Panc1 (cell line): ENCODE data around the gene TTLL4. TPM values are rescaled to one million over a fixed set of nuclear protein-coding genes. Genes with fewer than 3 reads are reported as not detected.

ENCODE experiments used
- ATAC-seq: fragments of 200-7000 bp; cut with Tn5 transposase; 2 replicates; pipeline ENCODE4 v1.9.1; 2020; ENCODE audit warnings: mild to moderate bottlenecking, moderate library complexity
- BruUV-seq: library from RNA; stranded (reverse); fragments of 400-500 nt; replicated peaks from 2 replicates; lab custom pipeline; 2021; lab: Mats Ljungman, UMichigan
- CTCF ChIA-PET: fragments of 300-600 bp; sonication (Branson Sonifier 250); formaldehyde crosslinking; loops from one replicate; lab custom pipeline; 2022; ENCODE audit warnings: antibody characterized with exemption; lab: Charles Lee
- POLR2A ChIA-PET: fragments of 300-600 bp; sonication (Branson Sonifier 250); formaldehyde crosslinking; loops from one replicate; lab custom pipeline; 2022; ENCODE audit warnings: antibody characterized with exemption; lab: Charles Lee
- DNase-seq: peaks from one replicate; pipeline ENCODE4 v3.0.0-alpha.2; 2010; ENCODE audit warnings: low read depth, low spot score
- H3K27ac ChIP-seq: 2 replicates; pipeline ENCODE4 v1.5.1; 2011; ENCODE audit warnings: mild to moderate bottlenecking, low read length, inconsistent platforms
- H3K27me3 ChIP-seq: fragments of 200-500 bp; sonication (Bioruptor generic); 2 replicates; pipeline ENCODE4 v1.6.0; 2014; ENCODE audit warnings: low read length, inconsistent platforms; ENCODE audit not compliant: control insufficient read depth, insufficient read depth
- H3K36me3 ChIP-seq: fragments of 200-500 bp; sonication (Bioruptor generic); 2 replicates; pipeline ENCODE4 v1.5.1; 2014; ENCODE audit warnings: inconsistent platforms, mild to moderate bottlenecking, low read length, moderate library complexity; ENCODE audit not compliant: control insufficient read depth, insufficient read depth
- H3K4me1 ChIP-seq: 2 replicates; pipeline ENCODE4 v1.5.1; 2011; ENCODE audit warnings: inconsistent platforms, mild to moderate bottlenecking, low read length, moderate library complexity; ENCODE audit not compliant: control insufficient read depth, insufficient read depth
- H3K4me3 ChIP-seq, 2 experiments: 2 replicates each; pipeline ENCODE4 v1.5.1; 2011 to 2012; ENCODE audit warnings: low read depth in 2 of 2, low read length in 2 of 2, mild to moderate bottlenecking in 2 of 2, inconsistent platforms in 1 of 2, moderate library complexity in 1 of 2
- H3K9me3 ChIP-seq: fragments of 200-500 bp; sonication (Bioruptor generic); 2 replicates; pipeline ENCODE4 v1.5.1; 2014; ENCODE audit warnings: low read depth, mild to moderate bottlenecking, inconsistent platforms, low read length, moderate library complexity; ENCODE audit not compliant: control insufficient read depth, insufficient read depth
- POLR2AphosphoS5 ChIP-seq: IDR thresholded peaks from 2 replicates; pipeline ENCODE4 v1.6.1; 2012; ENCODE audit warnings: mild to moderate bottlenecking, low read depth, low read length, moderate library complexity
- SIN3A ChIP-seq: IDR thresholded peaks from 2 replicates; pipeline ENCODE4 v1.6.1; 2012; ENCODE audit warnings: low read depth, mild to moderate bottlenecking, low read length, moderate library complexity, borderline replicate concordance; ENCODE audit not compliant: insufficient read depth
- TCF7L2 ChIP-seq: IDR thresholded peaks from 2 replicates; pipeline ENCODE4 v1.6.1; 2011; ENCODE audit warnings: mild to moderate bottlenecking, low read depth, low read length, inconsistent platforms
- in situ Hi-C: cut with HindIII; loops from 2 replicates; pipeline ENCODE4 v1.10.0; 2016; ENCODE audit warnings: low sequenced_read_pairs, low pct_unique_long_range_greater_than_20kb
- intact Hi-C: fragments of 100-400 bp; cut with micrococcal nuclease; formaldehyde crosslinking; loops from one replicate; pipeline ENCODE4 v1.10.0; 2022; ENCODE audit not compliant: unreplicated experiment
- total RNA-seq: library from RNA; stranded (reverse); gene quantifications from one replicate; pipeline ENCODE4 v1.2.1, GENCODE V29; 2021; ENCODE audit not compliant: unreplicated experiment
- TF ChIP-seq, protein P1 (sequence below), 2 experiments: IDR thresholded peaks; 2 replicates each; pipeline ENCODE4 v1.6.1; 2011 to 2012; ENCODE audit warnings: low read depth in 2 of 2, control low read depth in 1 of 2, low read length in 1 of 2, mild to moderate bottlenecking in 1 of 2, moderate library complexity in 1 of 2; ENCODE audit not compliant: insufficient read depth in 1 of 2
- TF ChIP-seq, protein P2 (sequence below): fragments of 450-650 bp; IDR thresholded peaks from 2 replicates; pipeline ENCODE4 v1.5.1; 2017; ENCODE audit warnings: mild to moderate bottlenecking

Gene TTLL4
- total RNA-seq, 1 experiment from 2014 or later: 45.6 TPM

DNA sequence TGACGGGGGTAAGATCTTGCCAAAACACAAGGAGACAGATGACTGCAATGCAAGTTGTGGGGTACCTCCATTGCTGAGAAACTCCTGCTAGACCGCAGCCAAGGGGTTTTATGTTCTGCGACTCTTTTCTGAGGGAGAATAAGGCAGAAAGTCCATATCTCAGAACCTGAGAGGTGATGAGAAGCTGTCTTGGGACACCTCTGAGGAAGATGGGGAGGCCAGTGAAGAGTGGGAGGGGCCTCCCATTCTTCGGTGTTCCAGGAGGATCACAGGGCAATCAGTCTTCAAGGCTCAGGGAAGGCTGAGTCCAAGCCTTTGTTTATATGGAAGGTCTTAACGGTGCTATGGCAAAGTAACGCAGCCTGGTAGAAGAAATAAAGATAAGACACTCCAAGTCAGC lies 89.4 kb downstream of the TTLL4 start:
- Histone ChIP-seq H3K9me3 (no peaks in the 10 kb centered on the region), H3K27ac (no peak overlapping the region), H3K4me1 (no peaks in the 10 kb centered on the region), H3K27me3 (no peaks in the 10 kb centered on the region), H3K4me3 (no peak overlapping the region), H3K36me3 (no peaks in the 10 kb centered on the region)
- no TSS peak for BruUV-seq
- in situ Hi-C loops (no loop called here), intact Hi-C loops (no loop called here)
- ChIA-PET CTCF (no interaction called here), POLR2A (no interaction called here)
- no peak for DNase-seq
- ATAC-seq: no peak
- TF ChIP-seq SIN3A (no peak), POLR2AphosphoS5 (no peak), TCF7L2 (no peak)
- TF ChIP-seq, protein P1, sequence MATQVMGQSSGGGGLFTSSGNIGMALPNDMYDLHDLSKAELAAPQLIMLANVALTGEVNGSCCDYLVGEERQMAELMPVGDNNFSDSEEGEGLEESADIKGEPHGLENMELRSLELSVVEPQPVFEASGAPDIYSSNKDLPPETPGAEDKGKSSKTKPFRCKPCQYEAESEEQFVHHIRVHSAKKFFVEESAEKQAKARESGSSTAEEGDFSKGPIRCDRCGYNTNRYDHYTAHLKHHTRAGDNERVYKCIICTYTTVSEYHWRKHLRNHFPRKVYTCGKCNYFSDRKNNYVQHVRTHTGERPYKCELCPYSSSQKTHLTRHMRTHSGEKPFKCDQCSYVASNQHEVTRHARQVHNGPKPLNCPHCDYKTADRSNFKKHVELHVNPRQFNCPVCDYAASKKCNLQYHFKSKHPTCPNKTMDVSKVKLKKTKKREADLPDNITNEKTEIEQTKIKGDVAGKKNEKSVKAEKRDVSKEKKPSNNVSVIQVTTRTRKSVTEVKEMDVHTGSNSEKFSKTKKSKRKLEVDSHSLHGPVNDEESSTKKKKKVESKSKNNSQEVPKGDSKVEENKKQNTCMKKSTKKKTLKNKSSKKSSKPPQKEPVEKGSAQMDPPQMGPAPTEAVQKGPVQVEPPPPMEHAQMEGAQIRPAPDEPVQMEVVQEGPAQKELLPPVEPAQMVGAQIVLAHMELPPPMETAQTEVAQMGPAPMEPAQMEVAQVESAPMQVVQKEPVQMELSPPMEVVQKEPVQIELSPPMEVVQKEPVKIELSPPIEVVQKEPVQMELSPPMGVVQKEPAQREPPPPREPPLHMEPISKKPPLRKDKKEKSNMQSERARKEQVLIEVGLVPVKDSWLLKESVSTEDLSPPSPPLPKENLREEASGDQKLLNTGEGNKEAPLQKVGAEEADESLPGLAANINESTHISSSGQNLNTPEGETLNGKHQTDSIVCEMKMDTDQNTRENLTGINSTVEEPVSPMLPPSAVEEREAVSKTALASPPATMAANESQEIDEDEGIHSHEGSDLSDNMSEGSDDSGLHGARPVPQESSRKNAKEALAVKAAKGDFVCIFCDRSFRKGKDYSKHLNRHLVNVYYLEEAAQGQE (IDR thresholded peaks at IDR 0.05; ENCODE audit: insufficient read depth in 1 of 2, low read depth in 2 of 2, low read length in 1 of 2): no peak
- TF ChIP-seq, protein P2, sequence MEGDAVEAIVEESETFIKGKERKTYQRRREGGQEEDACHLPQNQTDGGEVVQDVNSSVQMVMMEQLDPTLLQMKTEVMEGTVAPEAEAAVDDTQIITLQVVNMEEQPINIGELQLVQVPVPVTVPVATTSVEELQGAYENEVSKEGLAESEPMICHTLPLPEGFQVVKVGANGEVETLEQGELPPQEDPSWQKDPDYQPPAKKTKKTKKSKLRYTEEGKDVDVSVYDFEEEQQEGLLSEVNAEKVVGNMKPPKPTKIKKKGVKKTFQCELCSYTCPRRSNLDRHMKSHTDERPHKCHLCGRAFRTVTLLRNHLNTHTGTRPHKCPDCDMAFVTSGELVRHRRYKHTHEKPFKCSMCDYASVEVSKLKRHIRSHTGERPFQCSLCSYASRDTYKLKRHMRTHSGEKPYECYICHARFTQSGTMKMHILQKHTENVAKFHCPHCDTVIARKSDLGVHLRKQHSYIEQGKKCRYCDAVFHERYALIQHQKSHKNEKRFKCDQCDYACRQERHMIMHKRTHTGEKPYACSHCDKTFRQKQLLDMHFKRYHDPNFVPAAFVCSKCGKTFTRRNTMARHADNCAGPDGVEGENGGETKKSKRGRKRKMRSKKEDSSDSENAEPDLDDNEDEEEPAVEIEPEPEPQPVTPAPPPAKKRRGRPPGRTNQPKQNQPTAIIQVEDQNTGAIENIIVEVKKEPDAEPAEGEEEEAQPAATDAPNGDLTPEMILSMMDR: no peak

DNA sequence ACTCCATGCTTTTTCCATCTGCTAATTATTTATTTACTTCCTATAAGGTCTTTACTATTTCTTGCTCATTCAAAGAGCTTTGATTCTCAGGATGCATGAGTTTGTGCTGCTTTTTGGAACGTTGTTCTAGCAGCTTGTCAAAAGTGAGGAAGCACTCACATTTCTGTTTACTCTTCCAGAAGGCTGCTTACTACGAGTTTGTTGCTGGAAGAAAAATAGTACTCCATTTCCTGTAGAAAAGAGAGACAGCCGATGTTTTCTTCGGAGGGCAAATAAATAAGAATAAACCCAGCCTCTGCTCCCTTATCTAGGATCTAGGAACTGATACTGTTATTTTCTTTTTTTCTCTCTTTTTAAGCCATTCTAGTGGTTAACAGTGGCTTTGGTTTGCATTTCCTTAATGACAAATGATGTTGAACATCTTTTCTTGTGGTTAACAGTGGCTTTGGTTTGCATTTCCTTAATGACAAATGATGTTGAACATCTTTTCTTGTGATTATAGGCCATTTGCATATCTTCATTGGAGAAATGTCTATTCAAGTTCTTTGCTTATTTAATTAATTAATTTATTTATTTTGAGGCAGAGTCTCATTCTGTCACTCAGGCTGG lies 91.9 kb downstream of the TTLL4 start:
- no peak for DNase-seq
- no peaks in the 10 kb centered on the region for H3K9me3 ChIP-seq
- H3K36me3 ChIP-seq: no peaks in the 10 kb centered on the region
- peaks cover 4% of the 10 kb centered on the region; the same call in 1 of the 2 replicates for H3K4me1 ChIP-seq
- BruUV-seq: no TSS peak
- no peak overlapping the region for H3K4me3 ChIP-seq
- intact Hi-C loops: no loop called here
- no peak for ATAC-seq
- in situ Hi-C loops: no loop called here
- TF ChIP-seq, protein P2: no peak
- TF ChIP-seq, protein P1 (IDR thresholded peaks at IDR 0.05; ENCODE audit: insufficient read depth in 1 of 2, low read depth in 2 of 2, low read length in 1 of 2): no peak
- no peak for TF ChIP-seq POLR2AphosphoS5
- TF ChIP-seq TCF7L2: no peak
- ChIA-PET POLR2A (no interaction called here), CTCF (no interaction called here)
- H3K27me3 ChIP-seq: no peaks in the 10 kb centered on the region
- no peak overlapping the region for H3K27ac ChIP-seq
